Uterus (tissue), 2 donors: ENCODE measurements around the gene ASF1B.

Experiments used
- POLR2A ChIP-seq, 2 donors: fragments of 450-650 bp; IDR thresholded peaks; one replicate each; pipeline ENCODE4 v1.6.1; 2016; ENCODE audit warnings: antibody characterized with exemption in 2 of 2, mild to moderate bottlenecking in 1 of 2, moderate library complexity in 1 of 2
- TF ChIP-seq, protein P1 (sequence below), 4 experiments: fragments of 200-600 bp in 2 of 4; fragments of 450-650 bp in 2 of 4; sonication (generic) in 2 of 4; IDR thresholded peaks; one replicate each; pipeline ENCODE4 v1.5.1; 2016 to 2019; ENCODE audit warnings: antibody characterized with exemption in 4 of 4, mild to moderate bottlenecking in 2 of 4, moderate library complexity in 1 of 4

DNA sequence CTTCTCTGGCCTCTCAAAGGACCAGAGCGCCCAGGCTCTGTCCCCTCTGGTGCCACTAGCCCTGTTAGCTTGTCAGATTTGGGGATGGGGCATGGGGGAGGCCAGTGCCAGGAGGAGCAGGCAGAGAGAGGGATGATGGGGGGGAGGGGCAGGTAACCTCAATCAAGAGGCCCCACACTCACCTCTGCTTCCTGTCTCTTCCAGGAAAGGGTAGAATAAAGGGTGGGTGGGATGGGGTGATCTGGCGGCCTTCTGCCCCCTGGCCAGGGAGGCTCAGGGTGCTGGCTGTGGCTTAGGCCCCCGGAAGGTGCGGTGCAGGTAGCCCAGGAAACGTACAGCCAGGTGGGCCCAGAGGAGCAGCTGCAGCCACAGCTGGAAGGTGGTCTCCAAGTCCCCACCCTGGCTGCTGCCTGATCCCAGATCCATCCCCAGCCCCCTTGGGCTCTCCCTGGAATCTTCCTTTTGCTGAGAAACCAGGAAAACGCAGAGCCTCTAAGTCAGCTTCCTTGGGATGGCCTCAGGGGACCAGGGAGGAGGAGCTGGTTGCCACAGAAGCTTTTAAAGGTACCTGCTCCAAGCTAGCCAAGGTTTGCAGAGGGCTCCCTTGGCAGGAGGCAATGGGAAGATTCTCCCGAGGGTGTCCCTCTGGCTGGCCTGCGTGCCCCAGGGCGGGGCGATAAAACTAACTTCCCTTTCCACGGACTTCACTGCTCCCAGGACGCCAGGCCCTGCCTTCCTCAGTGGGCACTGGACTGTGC is 24.2 kb downstream of the ASF1B start:
- TF ChIP-seq, protein P1, sequence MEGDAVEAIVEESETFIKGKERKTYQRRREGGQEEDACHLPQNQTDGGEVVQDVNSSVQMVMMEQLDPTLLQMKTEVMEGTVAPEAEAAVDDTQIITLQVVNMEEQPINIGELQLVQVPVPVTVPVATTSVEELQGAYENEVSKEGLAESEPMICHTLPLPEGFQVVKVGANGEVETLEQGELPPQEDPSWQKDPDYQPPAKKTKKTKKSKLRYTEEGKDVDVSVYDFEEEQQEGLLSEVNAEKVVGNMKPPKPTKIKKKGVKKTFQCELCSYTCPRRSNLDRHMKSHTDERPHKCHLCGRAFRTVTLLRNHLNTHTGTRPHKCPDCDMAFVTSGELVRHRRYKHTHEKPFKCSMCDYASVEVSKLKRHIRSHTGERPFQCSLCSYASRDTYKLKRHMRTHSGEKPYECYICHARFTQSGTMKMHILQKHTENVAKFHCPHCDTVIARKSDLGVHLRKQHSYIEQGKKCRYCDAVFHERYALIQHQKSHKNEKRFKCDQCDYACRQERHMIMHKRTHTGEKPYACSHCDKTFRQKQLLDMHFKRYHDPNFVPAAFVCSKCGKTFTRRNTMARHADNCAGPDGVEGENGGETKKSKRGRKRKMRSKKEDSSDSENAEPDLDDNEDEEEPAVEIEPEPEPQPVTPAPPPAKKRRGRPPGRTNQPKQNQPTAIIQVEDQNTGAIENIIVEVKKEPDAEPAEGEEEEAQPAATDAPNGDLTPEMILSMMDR (IDR thresholded peaks at IDR 0.05): no peak
- TF ChIP-seq POLR2A (IDR thresholded peaks at IDR 0.05): no peak
